Stomach (tissue), 9 donors: Measurements from ENCODE around the gene NDUFAF5. TPM values are rescaled to one million over a fixed set of nuclear protein-coding genes. Genes with fewer than 3 reads are reported as not detected.

Source experiments
- DNase-seq, 2 donors: peaks; one replicate each; pipeline versions ENCODE4 v3.0.0 to v3.0.0-alpha.2; 2013 to 2019
- H3K27ac ChIP-seq, 5 donors: fragments of 200-600 bp in 4 of 5; sonication (generic) in 4 of 5; one replicate each; pipeline ENCODE4 v1.5.1; 2013 to 2019; ENCODE audit warnings: mild to moderate bottlenecking in 1 of 5, moderate library complexity in 1 of 5
- H3K27me3 ChIP-seq, 3 donors: fragments of 200-600 bp; sonication (generic); one replicate each; pipeline ENCODE4 v1.5.1; 2017 to 2019; ENCODE audit warnings: mixed run types in 1 of 3
- H3K36me3 ChIP-seq, 4 donors: fragments of 200-600 bp; sonication (generic); 1 replicate in 3 of 4; 2 replicates in 1 of 4; pipeline ENCODE4 v1.5.1; 2016 to 2019
- H3K4me1 ChIP-seq, 4 donors: fragments of 200-600 bp; sonication (generic); one replicate each; pipeline ENCODE4 v1.5.1; 2016 to 2019
- H3K4me3 ChIP-seq, 4 donors: fragments of 200-600 bp; sonication (generic) in 3 of 4; one replicate each; pipeline ENCODE4 v1.5.1; 2016 to 2019; ENCODE audit warnings: mild to moderate bottlenecking in 1 of 4
- H3K9me3 ChIP-seq, 4 donors: fragments of 200-600 bp; sonication (generic); one replicate each; pipeline ENCODE4 v1.5.1; 2016 to 2019
- CTCF ChIP-seq, 7 experiments: fragments of 450-650 bp in 4 of 7; fragments of 200-600 bp in 3 of 7; sonication (generic) in 3 of 7; IDR thresholded peaks; one replicate each; pipeline ENCODE4 v1.5.1; 2016 to 2019; ENCODE audit warnings: antibody characterized with exemption in 7 of 7, control low read depth in 2 of 7, mild to moderate bottlenecking in 1 of 7
- EP300 ChIP-seq: sonication (generic); formaldehyde crosslinking; IDR thresholded peaks from one replicate; pipeline ENCODE4 v1.6.1; 2017; ENCODE audit warnings: antibody characterized with exemption
- POLR2A ChIP-seq, 4 donors: fragments of 450-650 bp; IDR thresholded peaks; one replicate each; pipeline ENCODE4 v1.6.1; 2016; ENCODE audit warnings: antibody characterized with exemption in 4 of 4, control low read depth in 2 of 4, mild to moderate bottlenecking in 1 of 4, moderate library complexity in 1 of 4
- POLR2AphosphoS5 ChIP-seq, 3 donors: sonication (generic); formaldehyde crosslinking; IDR thresholded peaks; one replicate each; pipeline ENCODE4 v1.6.1; 2016; ENCODE audit warnings: antibody characterized with exemption in 3 of 3
- WGBS, 5 donors: extraction: QIAGEN DNeasy Blood & Tissue Kit in 3 of 5; methylation state at CpG; one replicate each; pipeline versions ENCODE4 v1.1.5 to v1.1.7; 2013 to 2018; 5-methylcytosine and 5-hydroxymethylcytosine counted together
- intact Hi-C: fragments of 100-400 bp; cut with DNase I; formaldehyde crosslinking; loops from one replicate; pipeline ENCODE4 v1.15.1; 2023; ENCODE audit warnings: low total_unique reads
- polyA plus RNA-seq, 3 donors: library from polyadenylated mRNA; stranded (reverse); fragments of 200-250 nt; gene quantifications; one replicate each; pipeline ENCODE4 v1.2.3, GENCODE V29; 2013
- total RNA-seq, 5 donors: library from RNA; depleted of rRNA; stranded (reverse); fragments of >200 nt; gene quantifications; one replicate each; pipeline versions ENCODE4 v1.1.0 to v1.2.3, GENCODE V29; 2014 to 2016
- donor health status: healthy with polysubstance abuse.
- donor health status: Bipolar disorder and iron deficiency.
- donor health status: healthy.

The NDUFAF5 gene
- total and polyA plus RNA-seq, 8 donors, result 2.3 to 51.8 (median 25.0) TPM

- no peaks in the 10 kb centered on the region for H3K36me3 ChIP-seq
- no peak for DNase-seq
- H3K27me3 ChIP-seq, result peaks cover 0 to 15% (median 0%) of the 10 kb centered on the region in 3 donors
- TF ChIP-seq POLR2AphosphoS5 (IDR thresholded peaks at IDR 0.05) (no peak), EP300 (no peak), CTCF (IDR thresholded peaks at IDR 0.05) (no peak), POLR2A (IDR thresholded peaks at IDR 0.05) (no peak)
- intact Hi-C loops, result no loop called here
- 74 to 86% (median 82%) methylated on average over 3 of the region's 3 CpGs for whole genome bisulfite sequencing, 5 donors
- no peak overlapping the region for H3K4me3 ChIP-seq
- H3K9me3 ChIP-seq, result no peaks in the 10 kb centered on the region
- no peak overlapping the region for H3K27ac ChIP-seq
- H3K4me1 ChIP-seq, result no peaks in the 10 kb centered on the region
Observed at GRCh38 chr20:13841206-13841605, 56.4 kb downstream of the NDUFAF5 start.

GRCh38 chr20:13844296-13844695 is 59.5 kb downstream of the NDUFAF5 start:
- 63 to 78% (median 74%) methylated on average over 4 of the region's 4 CpGs for WGBS, 5 donors
- TF ChIP-seq CTCF (IDR thresholded peaks at IDR 0.05), result no peak
- no peak for TF ChIP-seq POLR2A (IDR thresholded peaks at IDR 0.05)
- TF ChIP-seq POLR2AphosphoS5 (IDR thresholded peaks at IDR 0.05), result no peak
- TF ChIP-seq EP300, result no peak
- no peaks in the 10 kb centered on the region for H3K36me3 ChIP-seq

GRCh38 chr20:13851279-13851678 is 66.5 kb downstream of the NDUFAF5 start:
- Histone ChIP-seq H3K4me1 (peaks cover 0 to 5% (median 0%) of the 10 kb centered on the region in 4 donors), H3K36me3 (no peaks in the 10 kb centered on the region), H3K27ac (peak overlapping the region in 2 of 5 donors; percentile 48 to 62), H3K27me3 (no peaks in the 10 kb centered on the region), H3K9me3 (no peaks in the 10 kb centered on the region), H3K4me3 (no peak overlapping the region)
- intact Hi-C loops, result no loop called here
- no peak for TF ChIP-seq EP300
- TF ChIP-seq POLR2A (IDR thresholded peaks at IDR 0.05), result no peak
- TF ChIP-seq CTCF (IDR thresholded peaks at IDR 0.05), result no peak
- no peak for TF ChIP-seq POLR2AphosphoS5 (IDR thresholded peaks at IDR 0.05)
- WGBS, 5 donors, result 74 to 88% (median 84%) methylated on average over 2 of the region's 2 CpGs
- no peak for DNase-seq

More at GRCh38 chr20:13844296-13844695, 59.5 kb downstream of the NDUFAF5 start:
- no peak overlapping the region for H3K4me3 ChIP-seq
- H3K27ac ChIP-seq, result peak overlapping the region in 1 of 5 donors; percentile 24
- H3K27me3 ChIP-seq, result peaks cover 0 to 14% (median 0%) of the 10 kb centered on the region in 3 donors
- no peaks in the 10 kb centered on the region for H3K9me3 ChIP-seq
- DNase-seq, result peak in 1 of 2 donors; percentile 22
- intact Hi-C loops, result no loop called here
- no peaks in the 10 kb centered on the region for H3K4me1 ChIP-seq

- TF ChIP-seq POLR2AphosphoS5 (IDR thresholded peaks at IDR 0.05) (no peak), EP300 (no peak), CTCF (IDR thresholded peaks at IDR 0.05) (no peak), POLR2A (IDR thresholded peaks at IDR 0.05) (no peak)
- Histone ChIP-seq H3K4me3 (no peak overlapping the region), H3K4me1 (peaks cover 0 to 7% (median 2%) of the 10 kb centered on the region in 4 donors), H3K27me3 (no peaks in the 10 kb centered on the region), H3K9me3 (no peaks in the 10 kb centered on the region), H3K36me3 (no peaks in the 10 kb centered on the region), H3K27ac (peak overlapping the region in 3 of 5 donors; percentile 8 to 62 (median 48))
- 44 to 65% (median 53%) methylated on average over 1 of the region's 1 CpG for WGBS, 5 donors
- intact Hi-C loops, result no loop called here
- no peak for DNase-seq
Observed at GRCh38 chr20:13852306-13852705, 67.5 kb downstream of the NDUFAF5 start.
